Endodermal cell (in vitro differentiated cells): ENCODE data around the gene ARHGAP40. TPM values are rescaled to one million over a fixed set of nuclear protein-coding genes. Genes with fewer than 3 reads are reported as not detected.

ENCODE experiments used
- DNase-seq: peaks from one replicate; pipeline ENCODE4 v3.0.0-alpha.2; 2017
- H3K27ac ChIP-seq: 2 replicates; pipeline ENCODE4 v1.5.1; 2013; ENCODE audit warnings: mild to moderate bottlenecking, low read depth, low read length, moderate library complexity
- H3K27me3 ChIP-seq: 2 replicates; pipeline ENCODE4 v1.6.1; 2013; ENCODE audit warnings: mild to moderate bottlenecking, low read length, moderate library complexity; ENCODE audit not compliant: insufficient read depth, control insufficient read depth, poor library complexity, severe bottlenecking
- H3K36me3 ChIP-seq: 2 replicates; pipeline ENCODE4 v1.7.0; 2013; ENCODE audit warnings: mild to moderate bottlenecking, low read length, moderate library complexity; ENCODE audit not compliant: control insufficient read depth, insufficient read depth
- H3K4me1 ChIP-seq: one replicate; pipeline ENCODE4 v1.7.0; 2013; ENCODE audit warnings: low read length; ENCODE audit not compliant: control insufficient read depth, insufficient read depth
- H3K4me3 ChIP-seq: 2 replicates; pipeline ENCODE4 v1.5.1; 2013; ENCODE audit warnings: mild to moderate bottlenecking, low read length, moderate library complexity
- H3K9ac ChIP-seq: 2 replicates; pipeline ENCODE4 v1.6.1; 2013; ENCODE audit warnings: mild to moderate bottlenecking, low read length, moderate library complexity; ENCODE audit not compliant: poor library complexity, severe bottlenecking; ENCODE audit errors: extremely low read depth
- H3K9me3 ChIP-seq: 2 replicates; pipeline ENCODE4 v1.6.1; 2013; ENCODE audit warnings: mild to moderate bottlenecking, low read length, moderate library complexity; ENCODE audit not compliant: control insufficient read depth
- H3K27ac Mint-ChIP-seq: 2 replicates; pipeline ENCODE4 v1.8.0; 2020; ENCODE audit warnings: mixed read lengths
- H3K27me3 Mint-ChIP-seq: 2 replicates; pipeline ENCODE4 v1.8.0; 2021; ENCODE audit warnings: mild to moderate bottlenecking, mixed read lengths; ENCODE audit not compliant: insufficient read depth
- H3K36me3 Mint-ChIP-seq: 2 replicates; pipeline ENCODE4 v1.8.0; 2020; ENCODE audit warnings: low read depth, mixed read lengths
- H3K4me1 Mint-ChIP-seq: 2 replicates; pipeline ENCODE4 v1.8.0; 2020; ENCODE audit warnings: mixed read lengths
- H3K4me3 Mint-ChIP-seq: 2 replicates; pipeline ENCODE4 v1.8.0; 2020; ENCODE audit warnings: mild to moderate bottlenecking, moderate library complexity, mixed read lengths
- H3K9me3 Mint-ChIP-seq: 2 replicates; pipeline ENCODE4 v1.8.0; 2020; ENCODE audit warnings: mild to moderate bottlenecking, mixed read lengths
- WGBS, 2 experiments: methylation state at CpG; one replicate each; pipeline versions ENCODE4 v1.1.5 to v1.1.7; 2013; ENCODE audit warnings: missing lambda C conversion rate in 2 of 2, mixed read lengths in 1 of 2; ENCODE audit not compliant: insufficient coverage in 1 of 2, insufficient read length in 1 of 2; 5-methylcytosine and 5-hydroxymethylcytosine counted together
- total RNA-seq, 2 donors: library from RNA; stranded (reverse); fragmentation: NEBNext Ultra II Directional in 1 of 2; extraction: Animal tissue kit (Norgen Biotek cat#: 25700) in 1 of 2; gene quantifications; 2 replicates in 1 of 2; 3 replicates in 1 of 2; pipeline ENCODE4 v1.2.1, GENCODE V29; 2021
- TF ChIP-seq, protein P1 (sequence below): fragments of 200-600 bp; sonication (generic); conservative IDR thresholded peaks from 2 replicates; pipeline ENCODE4 v1.5.0; 2021; ENCODE audit warnings: antibody characterized with exemption, mild to moderate bottlenecking

The ARHGAP40 gene
- total RNA-seq, 2 donors from 2014 or later, result 5.5 to 18.5 TPM

DNA sequence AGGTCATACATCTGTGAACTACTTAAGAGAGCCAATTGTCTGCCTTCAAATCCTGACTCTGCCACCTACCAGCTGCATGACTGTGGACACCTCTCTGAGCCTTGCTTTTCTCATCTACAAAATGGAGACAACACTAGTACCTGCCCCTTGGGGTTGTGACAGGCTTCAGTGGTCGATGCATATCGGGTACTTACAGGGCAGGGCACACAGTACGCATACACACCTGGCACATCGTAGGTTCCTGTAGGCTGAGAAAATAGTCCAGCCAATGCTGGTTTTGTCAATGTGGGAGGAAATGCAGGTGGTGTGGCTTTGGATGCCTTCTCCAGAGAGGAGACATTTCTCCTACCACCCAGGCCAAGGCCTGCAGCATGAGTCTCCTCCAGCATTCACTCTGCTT is 18.3 kb upstream of the ARHGAP40 start:
- H3K9ac ChIP-seq, result no peak overlapping the region
- TF ChIP-seq, protein P1, sequence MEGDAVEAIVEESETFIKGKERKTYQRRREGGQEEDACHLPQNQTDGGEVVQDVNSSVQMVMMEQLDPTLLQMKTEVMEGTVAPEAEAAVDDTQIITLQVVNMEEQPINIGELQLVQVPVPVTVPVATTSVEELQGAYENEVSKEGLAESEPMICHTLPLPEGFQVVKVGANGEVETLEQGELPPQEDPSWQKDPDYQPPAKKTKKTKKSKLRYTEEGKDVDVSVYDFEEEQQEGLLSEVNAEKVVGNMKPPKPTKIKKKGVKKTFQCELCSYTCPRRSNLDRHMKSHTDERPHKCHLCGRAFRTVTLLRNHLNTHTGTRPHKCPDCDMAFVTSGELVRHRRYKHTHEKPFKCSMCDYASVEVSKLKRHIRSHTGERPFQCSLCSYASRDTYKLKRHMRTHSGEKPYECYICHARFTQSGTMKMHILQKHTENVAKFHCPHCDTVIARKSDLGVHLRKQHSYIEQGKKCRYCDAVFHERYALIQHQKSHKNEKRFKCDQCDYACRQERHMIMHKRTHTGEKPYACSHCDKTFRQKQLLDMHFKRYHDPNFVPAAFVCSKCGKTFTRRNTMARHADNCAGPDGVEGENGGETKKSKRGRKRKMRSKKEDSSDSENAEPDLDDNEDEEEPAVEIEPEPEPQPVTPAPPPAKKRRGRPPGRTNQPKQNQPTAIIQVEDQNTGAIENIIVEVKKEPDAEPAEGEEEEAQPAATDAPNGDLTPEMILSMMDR, result no peak
- no peaks in the 10 kb centered on the region for H3K36me3 Mint-ChIP-seq
- H3K27me3 Mint-ChIP-seq, result no peaks in the 10 kb centered on the region
- no peaks in the 10 kb centered on the region for H3K9me3 Mint-ChIP-seq
- H3K4me1 Mint-ChIP-seq, result peaks cover 38% of the 10 kb centered on the region
- H3K4me1 ChIP-seq, result peaks cover 13% of the 10 kb centered on the region
- no peak overlapping the region for H3K27ac ChIP-seq
- H3K4me3 ChIP-seq, result no peak overlapping the region
- H3K27me3 ChIP-seq, result no peaks in the 10 kb centered on the region
- H3K4me3 Mint-ChIP-seq, result no peak overlapping the region
- H3K9me3 ChIP-seq, result no peaks in the 10 kb centered on the region
- H3K27ac Mint-ChIP-seq, result no peak overlapping the region
- WGBS, 2 experiments, result 90 to 92% methylated on average over 4 of the region's 4 CpGs
- DNase-seq, result no peak
- H3K36me3 ChIP-seq, result no peaks in the 10 kb centered on the region

DNA sequence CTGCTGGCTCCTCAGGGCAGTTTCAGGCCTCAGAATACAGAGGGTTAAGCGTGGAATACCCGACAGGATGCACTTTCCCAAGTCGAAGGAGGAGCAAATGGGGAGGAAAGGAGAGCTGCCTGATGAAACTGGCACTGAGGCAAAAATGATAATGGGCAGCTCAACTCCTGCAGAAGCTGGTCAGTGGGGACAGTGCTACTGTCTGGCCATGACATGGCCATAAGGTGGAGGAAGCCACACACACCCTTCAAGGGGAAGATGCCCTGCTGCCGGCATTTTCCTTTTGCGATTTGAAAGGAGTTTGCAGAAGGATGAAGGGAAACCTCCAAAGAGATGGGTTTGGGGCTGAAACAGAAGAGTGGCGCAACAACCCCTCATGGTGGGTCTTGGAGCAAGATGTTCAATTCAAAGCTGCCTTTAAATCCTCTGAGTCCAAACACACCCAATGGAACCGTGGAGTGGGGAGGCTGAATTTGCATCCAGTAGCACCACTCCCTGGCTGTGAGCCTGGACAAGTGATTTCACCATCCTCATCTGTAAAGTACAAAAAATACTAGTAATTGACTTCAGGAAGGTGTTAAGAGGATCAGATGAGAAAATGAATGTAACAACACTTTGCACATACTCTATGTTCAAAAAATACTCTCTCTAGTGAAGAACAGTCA is 17.4 kb upstream of the ARHGAP40 start:
- no peaks in the 10 kb centered on the region for H3K9me3 ChIP-seq
- WGBS, 2 experiments, result 74 to 75% methylated on average over 6 to 7 of the region's 7 CpGs
- no peak overlapping the region for H3K4me3 Mint-ChIP-seq
- no peaks in the 10 kb centered on the region for H3K9me3 Mint-ChIP-seq
- no peaks in the 10 kb centered on the region for H3K36me3 ChIP-seq
- H3K4me3 ChIP-seq, result no peak overlapping the region
- H3K27me3 Mint-ChIP-seq, result no peaks in the 10 kb centered on the region
- no peak overlapping the region for H3K27ac ChIP-seq
- peaks cover 34% of the 10 kb centered on the region for H3K4me1 Mint-ChIP-seq
- H3K9ac ChIP-seq, result no peak overlapping the region
- no peaks in the 10 kb centered on the region for H3K27me3 ChIP-seq
- peaks cover 13% of the 10 kb centered on the region for H3K4me1 ChIP-seq
- no peak for DNase-seq
- H3K36me3 Mint-ChIP-seq, result no peaks in the 10 kb centered on the region
- no peak overlapping the region for H3K27ac Mint-ChIP-seq
- TF ChIP-seq, protein P1, result no peak

DNA sequence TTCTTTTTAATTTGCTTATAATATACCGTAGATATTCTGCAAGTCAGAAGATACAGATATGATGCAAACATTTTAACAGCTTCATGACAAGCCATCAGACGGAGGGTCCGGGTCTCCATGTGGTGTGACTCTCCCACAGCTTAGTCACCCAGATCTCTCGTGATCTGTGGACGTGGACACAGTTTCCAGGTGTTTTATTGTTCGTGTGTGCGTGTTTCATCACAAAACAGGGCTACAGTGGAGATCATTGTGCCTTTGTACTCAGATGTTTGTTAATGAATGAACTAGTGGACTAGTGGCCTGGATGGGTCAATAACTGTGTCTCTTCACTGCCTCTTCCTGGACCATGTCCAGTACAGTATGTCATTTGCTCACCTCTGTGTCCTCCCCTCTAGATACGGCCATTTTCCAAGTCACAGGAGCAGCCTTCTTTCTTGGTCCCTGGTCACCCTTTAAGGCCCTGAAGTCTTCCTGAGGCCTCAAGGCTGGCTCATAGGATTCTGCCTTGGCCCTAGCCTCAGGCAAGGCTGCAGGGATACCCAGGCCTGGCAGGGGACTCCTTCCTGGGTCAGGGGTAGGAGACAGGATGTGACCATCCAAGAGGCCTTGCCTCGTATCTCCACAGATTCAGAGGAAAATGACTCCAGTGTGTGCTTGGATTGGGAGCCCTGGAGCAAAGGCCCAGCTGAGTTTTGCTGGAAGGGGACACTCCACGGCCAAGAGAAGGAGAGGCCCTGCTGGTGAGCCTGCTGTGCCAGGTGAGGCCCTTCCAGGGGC is 16.0 kb upstream of the ARHGAP40 start:
- 93 to 95% methylated on average over 7 to 10 of the region's 10 CpGs for WGBS, 2 experiments
- TF ChIP-seq, protein P1, result no peak
- no peak overlapping the region for H3K27ac Mint-ChIP-seq

More for the DNA sequence above, 16.0 kb upstream of the ARHGAP40 start:
- Mint-ChIP-seq H3K4me1 (peaks cover 25% of the 10 kb centered on the region), H3K9me3 (no peaks in the 10 kb centered on the region), H3K27me3 (no peaks in the 10 kb centered on the region), H3K4me3 (no peak overlapping the region), H3K36me3 (no peaks in the 10 kb centered on the region)
- Histone ChIP-seq H3K36me3 (no peaks in the 10 kb centered on the region), H3K27me3 (no peaks in the 10 kb centered on the region), H3K4me3 (no peak overlapping the region), H3K4me1 (peaks cover 12% of the 10 kb centered on the region), H3K9me3 (no peaks in the 10 kb centered on the region), H3K9ac (no peak overlapping the region), H3K27ac (no peak overlapping the region)
- no peak for DNase-seq
